Body of pancreas (tissue), 4 donors: ENCODE data around the gene AJAP1.

ENCODE experiments used
- POLR2A ChIP-seq, 3 donors: fragments of 450-650 bp; IDR thresholded peaks; one replicate each; pipeline ENCODE4 v1.6.1; 2016; ENCODE audit warnings: antibody characterized with exemption in 3 of 3, mild to moderate bottlenecking in 2 of 3
- TF ChIP-seq, protein P1 (sequence below), 7 experiments: fragments of 450-650 bp in 4 of 7; fragments of 200-600 bp in 3 of 7; sonication (generic) in 3 of 7; IDR thresholded peaks; one replicate each; pipeline ENCODE4 v1.5.1; 2016 to 2019; ENCODE audit warnings: antibody characterized with exemption in 7 of 7

DNA sequence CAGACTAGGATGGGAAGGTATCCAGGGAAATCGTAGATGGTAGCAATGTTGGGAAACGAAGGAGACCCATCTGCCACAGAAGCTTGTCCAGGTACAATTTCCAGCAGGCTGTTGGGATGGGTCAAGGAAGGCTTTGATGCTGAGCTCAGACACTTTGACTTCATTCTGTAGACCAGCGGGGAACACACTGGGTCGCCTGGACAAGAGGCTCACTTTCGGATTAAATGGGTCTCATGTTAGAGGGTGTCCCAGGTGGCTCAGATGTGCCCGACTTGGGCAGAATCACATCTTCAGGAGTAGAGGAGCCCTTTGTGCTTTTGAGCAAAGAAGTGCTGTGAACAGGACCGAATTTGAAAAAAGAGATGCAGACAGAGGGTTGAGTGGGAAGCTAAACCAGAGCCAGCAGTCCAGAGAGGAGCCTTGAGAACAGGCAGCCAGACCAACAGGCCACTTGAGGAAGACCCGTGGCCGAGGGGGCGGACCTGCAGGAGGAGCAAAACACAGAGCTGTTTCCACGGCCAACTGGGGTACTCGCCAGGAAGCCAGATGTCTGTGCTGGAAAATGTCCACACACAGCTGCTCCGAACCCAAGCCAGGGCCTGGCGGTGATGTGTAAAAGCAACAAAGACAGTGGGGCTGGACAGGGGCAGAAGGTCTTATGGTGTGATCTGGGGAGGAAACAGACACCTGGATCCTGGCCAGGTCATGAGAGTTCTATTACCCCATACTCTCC is 146.9 kb downstream of the AJAP1 start:
- TF ChIP-seq, protein P1, sequence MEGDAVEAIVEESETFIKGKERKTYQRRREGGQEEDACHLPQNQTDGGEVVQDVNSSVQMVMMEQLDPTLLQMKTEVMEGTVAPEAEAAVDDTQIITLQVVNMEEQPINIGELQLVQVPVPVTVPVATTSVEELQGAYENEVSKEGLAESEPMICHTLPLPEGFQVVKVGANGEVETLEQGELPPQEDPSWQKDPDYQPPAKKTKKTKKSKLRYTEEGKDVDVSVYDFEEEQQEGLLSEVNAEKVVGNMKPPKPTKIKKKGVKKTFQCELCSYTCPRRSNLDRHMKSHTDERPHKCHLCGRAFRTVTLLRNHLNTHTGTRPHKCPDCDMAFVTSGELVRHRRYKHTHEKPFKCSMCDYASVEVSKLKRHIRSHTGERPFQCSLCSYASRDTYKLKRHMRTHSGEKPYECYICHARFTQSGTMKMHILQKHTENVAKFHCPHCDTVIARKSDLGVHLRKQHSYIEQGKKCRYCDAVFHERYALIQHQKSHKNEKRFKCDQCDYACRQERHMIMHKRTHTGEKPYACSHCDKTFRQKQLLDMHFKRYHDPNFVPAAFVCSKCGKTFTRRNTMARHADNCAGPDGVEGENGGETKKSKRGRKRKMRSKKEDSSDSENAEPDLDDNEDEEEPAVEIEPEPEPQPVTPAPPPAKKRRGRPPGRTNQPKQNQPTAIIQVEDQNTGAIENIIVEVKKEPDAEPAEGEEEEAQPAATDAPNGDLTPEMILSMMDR (IDR thresholded peaks at IDR 0.05) = no peak
- TF ChIP-seq POLR2A (IDR thresholded peaks at IDR 0.05) = no peak
